Breast epithelium (tissue), 4 donors: ENCODE data around the gene MPP3. TPM values are rescaled to one million over a fixed set of nuclear protein-coding genes. Genes with fewer than 3 reads are reported as not detected.
"Not testable (repeated sequence)": the region's sequence is repeated elsewhere in the genome, so short reads cannot be mapped to it uniquely, and the experiment has no call there.

Source experiments
- DNase-seq, 2 donors: peaks; one replicate each; pipeline ENCODE4 v3.0.0-alpha.2; 2019; ENCODE audit warnings: low spot score in 2 of 2
- H3K27ac ChIP-seq, 2 donors: fragments of 200-600 bp; sonication (generic) in 1 of 2; one replicate each; pipeline ENCODE4 v1.5.1; 2016 to 2019; ENCODE audit warnings: mild to moderate bottlenecking in 1 of 2
- H3K27me3 ChIP-seq, 2 donors: fragments of 200-600 bp; sonication (generic) in 1 of 2; one replicate each; pipeline versions ENCODE4 v1.5.1 to v1.6.0; 2017 to 2019; ENCODE audit warnings: control low read depth in 1 of 2, mild to moderate bottlenecking in 1 of 2
- H3K36me3 ChIP-seq: fragments of 200-600 bp; one replicate; pipeline ENCODE4 v1.5.1; 2019
- H3K4me1 ChIP-seq, 2 donors: fragments of 200-600 bp; sonication (generic); one replicate each; pipeline ENCODE4 v1.5.1; 2016 to 2019; ENCODE audit warnings: control low read depth in 1 of 2
- H3K4me3 ChIP-seq, 3 donors: fragments of 200-600 bp; sonication (generic); 1 replicate in 2 of 3; 2 replicates in 1 of 3; pipeline ENCODE4 v1.5.1; 2016 to 2019; ENCODE audit warnings: mild to moderate bottlenecking in 3 of 3, moderate library complexity in 2 of 3
- H3K9me3 ChIP-seq, 2 donors: fragments of 200-600 bp; sonication (generic) in 1 of 2; one replicate each; pipeline ENCODE4 v1.5.1; 2016 to 2019; ENCODE audit warnings: control low read depth in 1 of 2
- POLR2A ChIP-seq: fragments of 450-650 bp; IDR thresholded peaks from one replicate; pipeline ENCODE4 v1.6.1; 2016; ENCODE audit warnings: antibody characterized with exemption, mild to moderate bottlenecking, moderate library complexity
- POLR2AphosphoS5 ChIP-seq, 3 donors: sonication (generic); formaldehyde crosslinking; IDR thresholded peaks; one replicate each; pipeline ENCODE4 v1.6.1; 2017; ENCODE audit warnings: antibody characterized with exemption in 3 of 3
- intact Hi-C: fragments of 100-400 bp; cut with DNase I; formaldehyde crosslinking; loops from one replicate; pipeline ENCODE4 v1.15.1; 2023; ENCODE audit warnings: low total_unique reads
- total RNA-seq, 3 donors: library from RNA; depleted of rRNA; stranded (reverse); fragments of >200 nt; gene quantifications; one replicate each; pipeline ENCODE4 v1.1.0, GENCODE V29; 2016
- TF ChIP-seq, protein P1 (sequence below), 3 donors: fragments of 450-650 bp; IDR thresholded peaks; one replicate each; pipeline ENCODE4 v1.5.1; 2016 to 2017; ENCODE audit warnings: antibody characterized with exemption in 3 of 3, mild to moderate bottlenecking in 3 of 3, moderate library complexity in 3 of 3

The MPP3 gene
- total RNA-seq, 3 donors from 2014 or later: 24.2 to 26.3 (median 26.2) TPM

DNA sequence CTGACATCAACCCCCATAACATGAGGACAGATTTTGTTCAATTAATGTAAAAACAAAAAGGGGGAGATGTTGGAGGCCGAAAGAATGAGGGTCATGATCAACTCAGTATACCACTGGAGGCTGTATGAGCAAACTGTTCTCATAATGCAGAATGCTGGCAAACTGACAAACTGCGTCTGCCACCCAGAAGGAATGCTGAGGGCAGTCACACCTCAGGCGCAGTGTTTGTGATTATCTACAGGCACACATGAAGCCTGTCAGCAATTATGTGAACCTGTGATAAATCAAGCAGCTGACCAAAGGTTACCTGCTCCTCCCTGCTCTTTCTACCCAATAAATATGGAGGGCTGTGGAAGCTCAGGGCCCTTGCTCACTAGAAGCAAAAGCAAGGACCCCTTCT, 41.3 kb upstream of the MPP3 start:
- no peak for TF ChIP-seq POLR2A
- TF ChIP-seq, protein P1, sequence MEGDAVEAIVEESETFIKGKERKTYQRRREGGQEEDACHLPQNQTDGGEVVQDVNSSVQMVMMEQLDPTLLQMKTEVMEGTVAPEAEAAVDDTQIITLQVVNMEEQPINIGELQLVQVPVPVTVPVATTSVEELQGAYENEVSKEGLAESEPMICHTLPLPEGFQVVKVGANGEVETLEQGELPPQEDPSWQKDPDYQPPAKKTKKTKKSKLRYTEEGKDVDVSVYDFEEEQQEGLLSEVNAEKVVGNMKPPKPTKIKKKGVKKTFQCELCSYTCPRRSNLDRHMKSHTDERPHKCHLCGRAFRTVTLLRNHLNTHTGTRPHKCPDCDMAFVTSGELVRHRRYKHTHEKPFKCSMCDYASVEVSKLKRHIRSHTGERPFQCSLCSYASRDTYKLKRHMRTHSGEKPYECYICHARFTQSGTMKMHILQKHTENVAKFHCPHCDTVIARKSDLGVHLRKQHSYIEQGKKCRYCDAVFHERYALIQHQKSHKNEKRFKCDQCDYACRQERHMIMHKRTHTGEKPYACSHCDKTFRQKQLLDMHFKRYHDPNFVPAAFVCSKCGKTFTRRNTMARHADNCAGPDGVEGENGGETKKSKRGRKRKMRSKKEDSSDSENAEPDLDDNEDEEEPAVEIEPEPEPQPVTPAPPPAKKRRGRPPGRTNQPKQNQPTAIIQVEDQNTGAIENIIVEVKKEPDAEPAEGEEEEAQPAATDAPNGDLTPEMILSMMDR (IDR thresholded peaks at IDR 0.05): no peak
- no peak for TF ChIP-seq POLR2AphosphoS5 (IDR thresholded peaks at IDR 0.05)
- intact Hi-C loops: no loop called here
- no peaks in the 10 kb centered on the region for H3K4me1 ChIP-seq
- no peak overlapping the region for H3K4me3 ChIP-seq
- H3K9me3 ChIP-seq: no peaks in the 10 kb centered on the region
- no peak overlapping the region for H3K27ac ChIP-seq
- H3K36me3 ChIP-seq: no peaks in the 10 kb centered on the region
- DNase-seq: no peak
- H3K27me3 ChIP-seq: peaks cover 0 to 3% of the 10 kb centered on the region in 2 donors

DNA sequence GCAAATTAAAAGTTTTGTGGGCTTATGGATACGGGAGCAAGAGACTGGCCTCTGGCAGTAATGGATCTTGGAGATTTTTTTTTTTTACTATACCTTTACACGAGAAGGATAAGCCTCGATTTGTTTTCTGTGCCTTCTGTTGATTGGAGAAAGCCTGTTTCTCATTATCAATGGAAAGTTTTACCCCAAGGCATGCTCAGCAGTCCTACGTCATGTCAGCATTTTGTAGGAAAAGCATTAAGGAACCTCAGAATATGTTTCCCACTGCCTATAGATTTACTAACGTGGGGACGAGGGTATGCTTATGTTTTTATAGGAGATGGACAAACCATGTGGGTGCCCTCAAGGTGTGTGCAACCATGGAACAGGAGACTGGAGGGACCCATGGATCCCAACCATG, 40.9 kb upstream of the MPP3 start:
- H3K9me3 ChIP-seq: no peaks in the 10 kb centered on the region
- H3K27me3 ChIP-seq: peaks cover 0 to 3% of the 10 kb centered on the region in 2 donors
- H3K36me3 ChIP-seq: no peaks in the 10 kb centered on the region
- no peaks in the 10 kb centered on the region for H3K4me1 ChIP-seq
- DNase-seq: no peak
- no peak overlapping the region for H3K27ac ChIP-seq
- intact Hi-C loops: no loop called here
- H3K4me3 ChIP-seq: no peak overlapping the region
- TF ChIP-seq POLR2AphosphoS5 (IDR thresholded peaks at IDR 0.05) (no peak), POLR2A (no peak)
- TF ChIP-seq, protein P1 (IDR thresholded peaks at IDR 0.05): no peak

DNA sequence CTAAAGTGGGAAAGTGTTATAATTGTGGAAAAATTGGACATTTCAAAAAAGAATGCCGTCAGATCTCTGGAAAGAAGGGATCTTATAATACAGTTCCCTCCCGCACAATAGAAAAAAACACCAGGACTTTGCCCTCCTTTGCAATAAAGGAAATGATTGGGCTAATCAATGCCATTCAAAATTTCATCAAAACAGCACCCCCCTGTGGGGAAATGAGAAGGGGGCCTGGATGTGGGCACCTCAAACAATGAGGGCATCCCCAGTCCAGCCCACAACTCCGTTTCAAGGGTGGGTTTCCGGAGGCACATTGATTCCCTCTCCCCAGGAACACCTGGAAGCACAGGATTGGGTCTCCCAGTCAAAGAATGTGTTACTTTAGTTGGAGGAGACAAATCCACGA, 40.1 kb upstream of the MPP3 start:
- intact Hi-C loops: no loop called here
- H3K9me3 ChIP-seq: no peaks in the 10 kb centered on the region

DNA sequence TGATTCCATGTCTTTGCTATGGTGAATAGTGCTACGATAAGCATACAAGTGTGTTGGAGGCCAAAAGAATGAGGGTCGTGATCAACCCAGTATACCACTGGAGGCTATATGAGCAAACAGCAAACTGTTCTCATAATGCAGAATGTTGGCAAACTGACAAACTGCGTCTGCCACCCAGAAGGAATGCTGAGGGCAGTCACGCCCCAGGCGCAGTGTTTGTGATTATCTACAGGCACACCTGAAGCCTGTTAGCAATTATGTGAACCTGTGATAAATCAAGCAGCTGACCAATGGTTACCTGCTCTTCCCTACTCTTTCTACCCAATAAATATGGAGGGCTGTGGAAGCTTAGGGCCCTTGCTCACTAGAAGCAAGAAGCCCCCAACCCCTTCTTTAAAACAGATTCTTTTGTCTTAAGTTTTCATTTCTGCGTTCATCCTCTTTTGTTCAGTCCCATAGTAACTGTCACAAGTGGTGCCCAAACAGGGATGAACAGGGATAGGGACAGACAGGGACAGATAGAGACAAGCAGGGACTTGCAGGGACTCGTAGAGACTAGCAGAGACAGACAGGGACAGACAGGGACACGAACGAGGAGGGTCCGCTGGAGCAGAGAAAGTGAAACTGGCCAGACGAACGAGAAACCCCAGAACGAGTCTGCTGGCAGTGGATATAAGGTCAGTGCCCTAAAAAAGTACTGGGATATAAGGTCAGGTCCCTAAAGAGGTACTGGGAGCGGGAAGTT, 39.2 kb upstream of the MPP3 start:
- Histone ChIP-seq H3K4me1 (no peaks in the 10 kb centered on the region), H3K27ac (no peak overlapping the region), H3K9me3 (no peaks in the 10 kb centered on the region), H3K36me3 (no peaks in the 10 kb centered on the region), H3K27me3 (peaks cover 0 to 3% of the 10 kb centered on the region in 2 donors), H3K4me3 (peak overlapping the region in 2 of 3 donors; percentile 27 to 56)
- intact Hi-C loops: no loop called here
- peak in 1 of 2 donors; percentile 52 for DNase-seq
- no peak for TF ChIP-seq POLR2A
- TF ChIP-seq POLR2AphosphoS5 (IDR thresholded peaks at IDR 0.05): no peak
- TF ChIP-seq, protein P1 (IDR thresholded peaks at IDR 0.05): no peak

More for the DNA sequence above, 40.1 kb upstream of the MPP3 start:
- Histone ChIP-seq H3K36me3 (no peaks in the 10 kb centered on the region), H3K27me3 (peaks cover 0 to 3% of the 10 kb centered on the region in 2 donors), H3K4me1 (no peaks in the 10 kb centered on the region), H3K4me3 (no peak overlapping the region), H3K27ac (no peak overlapping the region)
- DNase-seq: no peak
- no peak for TF ChIP-seq POLR2AphosphoS5 (IDR thresholded peaks at IDR 0.05)
- TF ChIP-seq, protein P1 (IDR thresholded peaks at IDR 0.05): no peak

DNA sequence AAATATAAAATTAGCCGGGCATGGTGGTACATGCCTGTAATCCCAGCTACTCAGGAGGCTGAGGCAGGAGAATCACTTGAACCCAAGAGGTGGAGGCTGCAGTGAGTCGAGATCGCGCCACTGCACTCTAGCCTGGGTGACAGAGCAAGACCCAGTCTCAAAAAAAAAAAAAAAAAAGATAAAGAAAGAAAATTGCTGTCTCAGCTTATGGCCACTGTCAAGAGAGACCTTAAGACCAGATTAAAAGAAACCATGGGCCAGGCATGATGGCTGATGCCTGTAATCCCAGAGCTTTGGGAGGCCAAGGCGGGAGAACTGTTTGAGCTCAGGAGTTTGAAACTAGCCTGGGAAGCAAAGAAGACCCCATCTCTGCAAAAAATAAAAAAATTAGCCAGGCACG, 36.1 kb upstream of the MPP3 start:
- intact Hi-C loops, H3K36me3 ChIP-seq, DNase-seq: not testable (repeated sequence)

More for the DNA sequence above, 36.1 kb upstream of the MPP3 start:
- not testable (repeated sequence) for H3K9me3 ChIP-seq, H3K4me3 ChIP-seq, H3K27ac ChIP-seq, H3K27me3 ChIP-seq, H3K4me1 ChIP-seq
